Liver (tissue), 3 donors: Measurements from ENCODE around the gene PLXDC2.

ENCODE experiments used
- EGR1 ChIP-seq, 2 donors: IDR thresholded peaks; 2 replicates each; pipeline ENCODE4 v1.6.1; 2016 to 2018; ENCODE audit warnings: antibody characterized with exemption in 2 of 2, low read depth in 2 of 2
- JUND ChIP-seq, 2 donors: IDR thresholded peaks; 2 replicates each; pipeline ENCODE4 v1.6.1; 2016; ENCODE audit warnings: antibody characterized with exemption in 2 of 2
- RAD21 ChIP-seq, 2 donors: IDR thresholded peaks; 2 replicates each; pipeline ENCODE4 v1.6.1; 2016; ENCODE audit warnings: antibody characterized with exemption in 2 of 2, mild to moderate bottlenecking in 2 of 2
- SP1 ChIP-seq: IDR thresholded peaks from 2 replicates; pipeline ENCODE4 v1.6.1; 2018; ENCODE audit warnings: antibody characterized with exemption, mild to moderate bottlenecking
- TAF1 ChIP-seq: conservative IDR thresholded peaks from 2 replicates; pipeline ENCODE4 v1.6.1; 2016; ENCODE audit warnings: antibody characterized with exemption, mild to moderate bottlenecking
- YY1 ChIP-seq: IDR thresholded peaks from 2 replicates; pipeline ENCODE4 v1.6.1; 2016; ENCODE audit warnings: antibody characterized with exemption, mild to moderate bottlenecking
- TF ChIP-seq, protein P1 (sequence below): fragments of 150-350 bp; IDR thresholded peaks from 2 replicates; pipeline ENCODE4 v1.5.1; 2017; ENCODE audit warnings: improper control_type of control experiment, low read depth, low read length; ENCODE audit not compliant: missing input control
- TF ChIP-seq, protein P2 (sequence below): IDR thresholded peaks from 2 replicates; pipeline ENCODE4 v1.6.1; 2016; ENCODE audit warnings: antibody characterized with exemption, mild to moderate bottlenecking
- TF ChIP-seq, protein P3 (sequence below): IDR thresholded peaks from 2 replicates; pipeline ENCODE4 v1.6.1; 2016; ENCODE audit warnings: antibody characterized with exemption
- TF ChIP-seq, protein P4 (sequence below): IDR thresholded peaks from 2 replicates; pipeline ENCODE4 v1.6.1; 2016; ENCODE audit warnings: antibody characterized with exemption
- donor health status: healthy.
- donor health status: healthy.

DNA sequence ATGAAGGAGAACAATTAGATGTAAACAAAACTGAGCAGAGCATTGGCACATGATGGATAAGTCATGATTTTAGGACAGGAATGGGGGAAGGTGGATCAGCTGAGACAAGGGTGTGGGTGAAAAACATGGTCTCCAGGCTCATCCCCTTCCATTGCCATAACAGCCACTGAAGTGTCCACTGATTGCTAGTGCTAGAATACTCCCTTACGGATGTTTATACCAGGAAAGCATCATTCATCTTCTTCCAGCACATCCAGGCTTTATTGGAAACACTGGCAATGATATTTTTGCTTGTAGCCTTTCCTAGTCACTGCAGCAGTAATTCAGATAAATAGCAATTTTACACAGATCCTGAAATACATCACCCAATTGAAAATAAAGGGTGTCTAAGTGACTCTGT lies 259.5 kb downstream of the PLXDC2 start:
- TF ChIP-seq, protein P1, sequence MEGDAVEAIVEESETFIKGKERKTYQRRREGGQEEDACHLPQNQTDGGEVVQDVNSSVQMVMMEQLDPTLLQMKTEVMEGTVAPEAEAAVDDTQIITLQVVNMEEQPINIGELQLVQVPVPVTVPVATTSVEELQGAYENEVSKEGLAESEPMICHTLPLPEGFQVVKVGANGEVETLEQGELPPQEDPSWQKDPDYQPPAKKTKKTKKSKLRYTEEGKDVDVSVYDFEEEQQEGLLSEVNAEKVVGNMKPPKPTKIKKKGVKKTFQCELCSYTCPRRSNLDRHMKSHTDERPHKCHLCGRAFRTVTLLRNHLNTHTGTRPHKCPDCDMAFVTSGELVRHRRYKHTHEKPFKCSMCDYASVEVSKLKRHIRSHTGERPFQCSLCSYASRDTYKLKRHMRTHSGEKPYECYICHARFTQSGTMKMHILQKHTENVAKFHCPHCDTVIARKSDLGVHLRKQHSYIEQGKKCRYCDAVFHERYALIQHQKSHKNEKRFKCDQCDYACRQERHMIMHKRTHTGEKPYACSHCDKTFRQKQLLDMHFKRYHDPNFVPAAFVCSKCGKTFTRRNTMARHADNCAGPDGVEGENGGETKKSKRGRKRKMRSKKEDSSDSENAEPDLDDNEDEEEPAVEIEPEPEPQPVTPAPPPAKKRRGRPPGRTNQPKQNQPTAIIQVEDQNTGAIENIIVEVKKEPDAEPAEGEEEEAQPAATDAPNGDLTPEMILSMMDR = no peak
- TF ChIP-seq, protein P2, sequence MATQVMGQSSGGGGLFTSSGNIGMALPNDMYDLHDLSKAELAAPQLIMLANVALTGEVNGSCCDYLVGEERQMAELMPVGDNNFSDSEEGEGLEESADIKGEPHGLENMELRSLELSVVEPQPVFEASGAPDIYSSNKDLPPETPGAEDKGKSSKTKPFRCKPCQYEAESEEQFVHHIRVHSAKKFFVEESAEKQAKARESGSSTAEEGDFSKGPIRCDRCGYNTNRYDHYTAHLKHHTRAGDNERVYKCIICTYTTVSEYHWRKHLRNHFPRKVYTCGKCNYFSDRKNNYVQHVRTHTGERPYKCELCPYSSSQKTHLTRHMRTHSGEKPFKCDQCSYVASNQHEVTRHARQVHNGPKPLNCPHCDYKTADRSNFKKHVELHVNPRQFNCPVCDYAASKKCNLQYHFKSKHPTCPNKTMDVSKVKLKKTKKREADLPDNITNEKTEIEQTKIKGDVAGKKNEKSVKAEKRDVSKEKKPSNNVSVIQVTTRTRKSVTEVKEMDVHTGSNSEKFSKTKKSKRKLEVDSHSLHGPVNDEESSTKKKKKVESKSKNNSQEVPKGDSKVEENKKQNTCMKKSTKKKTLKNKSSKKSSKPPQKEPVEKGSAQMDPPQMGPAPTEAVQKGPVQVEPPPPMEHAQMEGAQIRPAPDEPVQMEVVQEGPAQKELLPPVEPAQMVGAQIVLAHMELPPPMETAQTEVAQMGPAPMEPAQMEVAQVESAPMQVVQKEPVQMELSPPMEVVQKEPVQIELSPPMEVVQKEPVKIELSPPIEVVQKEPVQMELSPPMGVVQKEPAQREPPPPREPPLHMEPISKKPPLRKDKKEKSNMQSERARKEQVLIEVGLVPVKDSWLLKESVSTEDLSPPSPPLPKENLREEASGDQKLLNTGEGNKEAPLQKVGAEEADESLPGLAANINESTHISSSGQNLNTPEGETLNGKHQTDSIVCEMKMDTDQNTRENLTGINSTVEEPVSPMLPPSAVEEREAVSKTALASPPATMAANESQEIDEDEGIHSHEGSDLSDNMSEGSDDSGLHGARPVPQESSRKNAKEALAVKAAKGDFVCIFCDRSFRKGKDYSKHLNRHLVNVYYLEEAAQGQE = no peak
- TF ChIP-seq RAD21 (IDR thresholded peaks at IDR 0.05) (no peak), TAF1 (no peak), JUND (IDR thresholded peaks at IDR 0.05) (no peak), EGR1 (IDR thresholded peaks at IDR 0.05; ENCODE audit: low read depth in 2 of 2) (no peak), YY1 (no peak), SP1 (no peak)
- TF ChIP-seq, protein P3, sequence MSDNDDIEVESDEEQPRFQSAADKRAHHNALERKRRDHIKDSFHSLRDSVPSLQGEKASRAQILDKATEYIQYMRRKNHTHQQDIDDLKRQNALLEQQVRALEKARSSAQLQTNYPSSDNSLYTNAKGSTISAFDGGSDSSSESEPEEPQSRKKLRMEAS = no peak
- TF ChIP-seq, protein P4, sequence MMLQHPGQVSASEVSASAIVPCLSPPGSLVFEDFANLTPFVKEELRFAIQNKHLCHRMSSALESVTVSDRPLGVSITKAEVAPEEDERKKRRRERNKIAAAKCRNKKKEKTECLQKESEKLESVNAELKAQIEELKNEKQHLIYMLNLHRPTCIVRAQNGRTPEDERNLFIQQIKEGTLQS = no peak
